ELR (cell line): ENCODE results near the gene SCAF1.

Source experiments
- DNase-seq: peaks from one replicate; pipeline ENCODE4 v3.0.0-alpha.2; 2015; ENCODE audit warnings: low read depth

SCAF1 gene

DNA sequence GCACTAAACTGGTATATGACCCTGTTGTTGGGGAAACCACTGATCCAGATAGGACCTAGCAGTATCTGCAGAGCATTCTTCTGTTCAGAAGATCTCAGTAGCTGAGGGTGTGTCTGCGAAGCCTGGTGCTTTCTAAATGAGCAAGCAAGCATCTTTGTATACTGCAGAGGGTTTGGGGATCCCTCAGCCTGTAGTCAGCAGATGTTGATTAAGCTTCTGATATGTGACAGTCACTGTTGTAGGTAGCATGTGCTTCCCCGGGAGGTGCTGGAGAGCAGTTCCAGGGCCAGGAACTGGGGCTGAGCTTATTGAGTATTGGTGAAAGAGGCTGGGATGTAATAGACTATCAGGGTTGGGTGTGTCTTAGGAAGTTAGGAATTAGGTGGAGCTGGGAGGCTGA lies 1.5 kb downstream of the SCAF1 start:
- DNase-seq, result no peak

DNA sequence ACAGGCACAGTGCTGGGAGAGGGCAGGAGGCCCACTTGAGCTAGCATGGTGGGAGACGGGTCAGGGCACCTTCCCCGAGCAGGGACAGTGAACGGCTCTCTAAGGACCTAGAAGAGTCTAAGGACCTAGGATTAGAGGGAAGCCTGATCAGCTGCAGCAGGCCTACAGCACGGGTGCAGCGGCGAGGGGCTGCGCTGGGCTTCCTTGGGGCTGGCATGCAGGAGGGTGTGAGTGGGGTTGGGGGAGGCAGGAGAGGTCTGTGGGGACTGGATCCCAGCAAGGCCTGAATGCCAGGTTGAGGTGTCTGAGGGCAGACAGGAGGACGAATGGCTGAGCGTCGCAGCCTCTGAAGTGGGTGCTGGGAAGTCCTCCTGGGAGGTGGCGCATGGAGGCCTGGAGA lies 3.6 kb downstream of the SCAF1 start:
- DNase-seq, result no peak

DNA sequence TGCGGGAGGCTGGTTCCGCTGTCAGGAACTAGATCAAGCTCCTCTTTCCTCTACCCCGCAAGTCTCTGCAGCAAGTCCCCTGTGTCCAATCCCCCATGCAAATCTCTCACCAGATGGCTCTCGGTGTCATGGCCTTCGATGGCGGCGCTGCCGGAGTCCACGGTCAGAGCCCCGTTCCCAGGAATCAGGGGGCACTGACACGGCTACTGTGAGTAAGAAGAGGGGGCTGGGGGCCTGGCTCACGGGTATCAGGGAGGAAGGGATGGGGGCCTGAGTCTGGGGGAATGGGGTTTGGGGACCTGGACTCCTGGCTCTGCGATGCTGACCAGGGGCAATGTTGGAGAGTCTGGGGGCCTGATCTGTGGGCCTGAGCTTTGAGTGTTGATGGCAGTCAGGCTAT lies 4.0 kb downstream of the SCAF1 start:
- no peak for DNase-seq

DNA sequence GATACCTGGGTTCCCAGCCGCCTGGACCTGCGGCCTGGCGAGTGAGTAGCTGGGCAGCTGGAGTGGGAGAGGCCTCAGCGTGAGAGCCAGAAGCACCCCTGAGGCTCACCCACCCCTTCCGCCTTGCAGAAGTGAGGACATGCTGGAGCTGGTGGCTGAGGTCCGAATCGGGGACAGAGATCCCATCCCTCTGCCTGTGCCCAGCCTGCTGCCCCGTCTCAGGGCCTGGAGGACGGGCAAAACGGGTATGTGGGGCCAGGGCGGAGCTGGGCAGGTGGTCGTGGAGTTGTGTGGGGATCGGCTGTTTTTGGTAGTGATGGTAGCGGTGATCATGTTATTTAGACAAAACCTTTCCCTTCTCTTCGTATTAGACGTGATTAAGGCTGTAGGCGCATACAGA lies 4.6 kb downstream of the SCAF1 start:
- DNase-seq, result no peak

DNA sequence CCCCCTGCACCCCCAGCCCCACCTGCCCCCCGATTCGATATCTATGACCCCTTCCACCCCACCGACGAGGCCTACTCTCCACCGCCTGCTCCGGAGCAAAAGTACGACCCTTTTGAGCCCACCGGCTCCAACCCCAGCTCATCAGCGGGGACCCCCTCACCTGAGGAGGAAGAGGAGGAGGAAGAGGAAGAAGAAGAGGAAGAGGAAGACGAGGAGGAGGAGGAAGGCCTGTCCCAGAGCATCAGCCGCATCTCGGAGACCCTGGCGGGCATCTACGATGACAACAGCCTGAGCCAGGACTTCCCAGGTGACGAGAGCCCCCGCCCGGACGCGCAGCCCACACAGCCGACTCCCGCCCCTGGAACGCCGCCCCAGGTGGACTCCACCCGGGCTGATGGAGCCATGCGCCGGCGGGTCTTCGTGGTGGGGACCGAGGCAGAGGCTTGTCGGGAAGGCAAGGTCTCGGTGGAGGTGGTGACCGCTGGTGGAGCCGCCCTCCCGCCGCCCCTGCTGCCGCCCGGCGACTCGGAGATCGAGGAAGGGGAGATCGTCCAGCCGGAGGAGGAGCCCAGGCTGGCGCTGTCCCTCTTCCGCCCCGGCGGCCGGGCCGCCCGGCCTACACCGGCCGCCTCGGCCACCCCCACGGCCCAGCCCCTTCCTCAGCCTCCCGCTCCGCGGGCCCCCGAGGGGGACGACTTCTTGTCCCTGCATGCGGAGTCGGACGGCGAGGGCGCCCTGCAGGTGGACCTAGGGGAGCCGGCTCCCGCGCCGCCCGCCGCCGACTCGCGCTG lies 9.2 kb downstream of the SCAF1 start:
- no peak for DNase-seq

DNA sequence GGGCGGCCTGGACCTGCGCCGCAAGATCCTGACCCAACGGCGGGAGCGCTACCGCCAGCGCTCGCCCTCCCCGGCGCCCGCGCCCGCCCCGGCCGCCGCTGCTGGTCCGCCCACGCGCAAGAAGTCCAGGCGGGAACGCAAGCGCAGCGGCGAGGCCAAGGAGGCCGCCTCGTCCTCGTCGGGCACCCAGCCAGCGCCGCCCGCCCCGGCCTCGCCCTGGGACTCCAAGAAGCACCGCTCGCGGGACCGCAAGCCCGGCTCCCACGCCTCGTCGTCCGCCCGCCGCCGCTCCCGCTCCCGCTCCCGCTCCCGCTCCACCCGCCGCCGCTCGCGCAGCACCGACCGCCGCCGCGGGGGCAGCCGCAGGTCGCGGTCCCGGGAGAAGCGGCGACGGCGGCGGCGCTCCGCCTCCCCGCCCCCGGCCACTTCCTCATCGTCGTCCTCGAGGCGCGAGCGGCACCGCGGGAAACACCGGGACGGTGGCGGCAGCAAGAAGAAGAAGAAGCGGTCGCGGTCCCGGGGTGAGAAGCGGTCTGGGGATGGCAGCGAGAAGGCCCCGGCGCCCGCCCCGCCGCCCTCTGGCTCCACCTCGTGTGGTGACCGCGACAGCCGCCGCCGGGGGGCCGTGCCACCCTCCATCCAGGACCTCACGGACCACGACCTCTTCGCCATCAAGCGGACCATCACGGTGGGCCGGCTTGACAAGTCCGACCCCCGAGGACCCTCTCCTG lies 10.0 kb downstream of the SCAF1 start:
- DNase-seq, result no peak

DNA sequence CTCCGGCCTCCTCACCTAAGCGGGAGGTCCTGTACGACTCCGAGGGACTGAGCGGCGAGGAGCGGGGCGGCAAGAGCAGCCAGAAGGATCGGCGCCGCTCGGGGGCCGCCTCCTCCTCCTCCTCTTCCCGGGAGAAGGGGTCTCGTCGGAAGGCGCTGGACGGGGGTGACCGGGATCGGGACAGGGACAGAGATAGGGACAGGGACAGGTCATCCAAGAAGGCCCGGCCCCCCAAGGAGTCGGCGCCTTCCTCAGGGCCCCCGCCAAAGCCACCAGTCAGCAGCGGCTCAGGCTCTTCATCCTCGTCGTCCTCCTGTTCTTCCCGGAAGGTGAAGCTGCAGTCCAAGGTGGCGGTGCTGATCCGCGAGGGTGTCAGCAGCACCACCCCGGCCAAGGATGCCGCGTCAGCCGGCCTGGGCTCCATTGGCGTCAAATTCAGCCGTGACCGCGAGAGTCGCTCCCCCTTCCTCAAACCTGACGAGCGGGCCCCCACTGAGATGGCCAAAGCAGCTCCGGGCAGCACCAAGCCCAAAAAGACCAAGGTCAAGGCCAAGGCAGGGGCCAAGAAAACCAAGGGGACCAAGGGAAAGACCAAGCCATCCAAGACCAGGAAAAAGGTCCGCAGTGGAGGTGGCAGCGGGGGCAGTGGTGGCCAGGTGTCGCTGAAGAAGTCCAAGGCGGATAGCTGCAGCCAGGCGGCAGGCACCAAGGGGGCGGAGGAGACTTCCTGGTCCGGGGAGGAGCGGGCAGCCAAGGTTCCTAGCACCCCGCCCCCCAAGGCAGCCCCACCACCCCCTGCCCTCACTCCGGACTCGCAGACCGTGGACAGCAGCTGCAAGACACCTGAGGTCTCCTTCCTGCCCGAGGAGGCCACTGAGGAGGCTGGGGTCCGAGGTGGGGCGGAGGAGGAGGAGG lies 10.8 kb downstream of the SCAF1 start:
- no peak for DNase-seq

DNA sequence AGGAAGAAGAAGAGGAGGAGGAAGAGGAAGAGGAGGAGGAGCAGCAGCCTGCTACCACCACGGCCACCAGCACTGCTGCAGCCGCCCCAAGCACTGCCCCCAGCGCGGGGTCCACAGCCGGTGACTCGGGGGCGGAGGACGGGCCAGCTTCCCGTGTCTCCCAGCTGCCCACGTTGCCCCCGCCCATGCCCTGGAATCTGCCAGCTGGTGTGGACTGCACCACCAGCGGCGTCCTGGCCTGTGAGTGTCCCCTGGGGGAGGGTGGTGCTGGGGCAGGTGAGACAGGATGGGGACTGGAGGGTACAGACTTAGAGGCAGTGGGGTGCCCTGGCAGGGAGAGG lies 11.4 kb downstream of the SCAF1 start:
- DNase-seq, result no peak

DNA sequence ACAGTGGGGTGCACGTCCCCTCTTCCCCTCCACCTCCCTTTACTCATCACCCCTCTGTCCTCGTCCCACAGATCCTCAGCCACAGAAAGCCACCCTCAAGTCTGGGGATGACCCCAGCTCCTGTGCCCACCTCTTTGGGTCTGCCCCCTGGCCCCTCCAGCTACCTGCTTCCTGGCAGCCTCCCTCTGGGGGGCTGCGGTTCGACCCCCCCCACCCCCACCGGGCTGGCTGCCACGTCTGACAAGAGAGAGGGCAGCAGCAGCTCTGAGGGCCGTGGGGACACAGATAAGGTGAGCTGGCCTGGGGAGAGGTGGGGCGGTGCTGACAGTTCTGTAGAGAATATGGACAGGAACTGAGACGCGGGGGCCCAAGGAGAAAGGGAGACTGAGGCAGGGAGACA lies 12.6 kb downstream of the SCAF1 start:
- DNase-seq, result no peak

DNA sequence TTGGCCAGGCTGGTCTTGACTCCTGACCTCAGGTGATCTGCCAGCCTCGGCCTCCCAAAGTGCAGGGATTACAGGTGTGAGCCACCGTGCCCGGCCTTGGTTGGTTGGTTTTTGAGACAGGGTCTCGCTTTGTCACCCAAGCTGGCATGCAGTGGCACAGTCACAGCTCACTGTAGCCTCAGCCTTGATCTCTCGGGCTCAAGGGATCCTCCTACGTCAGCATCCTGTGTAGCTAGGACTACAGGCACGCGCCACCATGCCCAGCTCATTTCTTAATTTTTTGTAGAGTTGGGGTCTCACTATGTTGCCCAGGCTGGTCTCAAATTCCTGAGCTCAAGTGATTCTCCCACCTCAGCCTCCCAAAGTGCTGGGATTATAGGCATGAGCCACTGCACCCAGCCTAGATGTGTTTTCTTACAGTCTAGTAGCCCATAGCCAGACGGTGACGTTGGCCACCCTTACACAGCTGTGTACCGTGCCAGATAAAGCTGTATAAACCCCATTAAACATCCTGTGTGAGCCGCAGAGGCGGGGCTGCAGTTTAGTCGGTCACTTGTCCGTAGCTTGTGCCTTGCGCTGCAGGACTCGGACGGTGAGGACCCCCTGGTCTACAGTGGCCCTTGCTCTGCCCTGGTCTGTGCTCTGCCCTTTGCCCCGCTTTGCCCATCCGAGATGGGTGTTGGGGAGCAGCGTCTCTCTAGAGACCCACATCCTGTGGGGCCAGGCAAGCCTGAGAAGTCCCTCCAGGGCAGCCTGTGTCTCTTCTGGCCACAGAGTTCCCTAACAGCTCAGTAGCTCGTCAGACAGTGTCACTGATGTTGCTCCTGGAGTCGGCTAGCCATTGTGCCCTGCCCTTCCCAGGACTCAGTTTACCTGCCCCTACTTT lies 13.8 kb downstream of the SCAF1 start:
- DNase-seq, result no peak

DNA sequence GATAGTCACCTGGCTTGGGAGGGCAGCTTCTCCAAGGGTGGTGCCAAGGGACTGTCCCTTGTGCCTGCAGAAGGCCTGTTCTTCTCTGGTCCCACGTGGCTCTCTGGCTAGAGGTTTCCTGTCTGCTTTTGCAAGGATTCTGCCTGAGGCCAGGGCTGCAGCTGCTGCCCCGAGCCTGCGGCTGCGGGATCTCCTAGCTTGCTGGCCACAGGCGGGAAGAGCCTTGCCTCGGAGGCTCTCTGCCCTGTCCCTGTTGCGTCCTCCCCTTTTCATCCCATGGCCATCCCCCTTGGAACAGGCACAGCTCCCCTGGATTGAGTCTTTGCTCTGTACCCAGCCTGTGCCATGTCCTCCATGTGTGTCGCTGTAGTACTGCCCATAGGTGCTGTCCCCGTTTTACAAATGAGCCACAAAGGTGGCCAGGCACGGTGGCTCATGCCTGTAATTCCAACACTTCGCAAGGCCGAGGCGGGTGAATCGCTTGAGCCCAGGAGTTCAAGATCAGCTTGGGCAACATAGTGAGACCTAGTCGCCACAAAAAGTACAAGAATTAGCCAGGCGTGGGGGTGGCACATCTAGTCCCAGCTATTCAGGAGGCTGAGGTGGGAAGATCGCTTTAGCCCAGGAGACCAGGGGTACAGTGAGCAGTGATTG lies 14.6 kb downstream of the SCAF1 start:
- no peak for DNase-seq

DNA sequence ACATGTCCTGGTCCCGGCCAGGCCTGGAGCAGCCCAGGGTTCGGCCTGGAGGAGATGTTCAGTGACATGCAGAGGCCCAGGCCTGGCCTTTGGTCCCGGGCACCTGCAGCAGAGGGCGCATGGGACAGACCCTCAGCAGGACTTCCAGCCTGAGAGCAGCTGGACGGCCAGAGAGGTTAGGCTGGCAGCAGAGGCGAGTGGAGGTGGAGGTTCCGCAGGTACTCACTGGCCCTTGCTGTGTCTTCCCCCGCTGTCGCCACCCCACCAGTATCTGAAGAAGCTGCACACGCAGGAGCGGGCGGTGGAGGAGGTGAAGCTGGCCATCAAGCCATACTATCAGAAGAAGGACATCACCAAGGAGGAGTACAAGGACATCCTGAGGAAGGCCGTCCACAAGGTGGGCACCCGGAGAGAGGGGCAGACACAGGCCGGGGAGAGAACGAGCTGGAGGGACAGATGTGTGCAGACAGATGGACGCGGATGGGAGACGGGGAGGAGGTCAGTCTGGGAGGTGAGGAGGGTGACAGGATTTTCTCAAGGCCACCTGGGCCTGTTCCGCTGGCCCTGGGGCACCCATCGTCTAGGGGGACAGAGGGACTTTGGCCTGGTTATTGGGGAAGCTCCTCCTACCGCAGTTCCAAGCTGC lies 15.6 kb downstream of the SCAF1 start:
- no peak for DNase-seq

DNA sequence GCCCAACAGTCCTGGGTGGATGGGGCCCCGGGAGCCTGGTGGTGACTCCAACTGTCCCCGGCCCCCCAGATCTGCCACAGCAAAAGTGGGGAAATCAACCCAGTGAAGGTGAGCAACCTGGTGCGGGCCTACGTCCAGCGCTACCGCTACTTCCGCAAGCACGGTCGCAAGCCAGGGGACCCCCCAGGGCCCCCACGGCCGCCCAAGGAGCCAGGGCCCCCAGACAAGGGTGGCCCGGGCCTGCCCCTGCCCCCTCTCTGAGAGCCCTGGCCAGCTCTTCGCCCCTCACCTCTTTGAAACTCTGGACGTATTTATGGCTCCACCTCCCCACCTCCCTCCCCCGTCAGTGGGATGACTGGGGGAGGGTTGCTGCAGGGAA lies 16.1 kb downstream of the SCAF1 start:
- DNase-seq, result no peak

DNA sequence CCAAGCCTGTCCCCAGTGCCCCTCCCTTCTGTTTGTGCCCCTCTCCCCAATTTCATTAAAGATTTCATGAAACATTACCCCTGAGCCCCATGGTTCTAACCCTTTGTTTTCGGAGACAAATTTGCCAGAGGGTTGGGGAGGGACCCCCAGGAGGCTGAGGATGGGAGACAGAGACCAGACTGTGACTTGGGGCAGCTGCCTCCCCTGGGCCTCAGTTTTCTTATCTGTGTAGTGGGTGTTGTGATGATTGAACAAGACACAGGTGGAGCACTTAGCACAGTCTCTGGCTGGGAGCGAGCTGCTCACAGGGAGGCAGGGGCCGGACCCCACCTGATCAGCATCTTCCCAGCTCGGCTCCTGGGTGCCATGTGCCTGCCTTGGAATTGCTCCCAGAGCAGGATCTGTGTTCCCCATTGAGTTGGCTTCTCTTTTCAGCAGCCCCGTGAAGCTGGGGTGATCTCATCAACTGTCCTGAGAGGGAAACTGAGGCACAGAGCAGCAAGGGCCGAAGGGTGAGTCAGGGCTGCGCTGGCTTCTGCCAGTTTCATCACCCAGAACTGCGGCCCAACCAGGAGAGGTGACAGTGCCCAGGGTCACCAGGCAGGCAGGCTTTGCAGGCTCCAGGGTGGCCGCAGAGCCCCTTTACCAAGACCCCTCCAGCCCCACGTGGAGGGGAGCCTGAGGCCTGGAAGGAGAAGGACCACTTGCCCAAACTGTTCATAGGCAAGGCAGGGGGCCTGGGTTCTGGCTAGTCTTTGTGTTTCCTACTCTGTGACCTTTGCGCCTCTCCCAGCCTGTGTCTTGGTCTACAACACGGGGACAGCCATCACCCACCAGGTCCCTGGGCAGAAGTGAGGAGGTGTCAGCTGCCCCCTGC lies 16.8 kb downstream of the SCAF1 start:
- no peak for DNase-seq

DNA sequence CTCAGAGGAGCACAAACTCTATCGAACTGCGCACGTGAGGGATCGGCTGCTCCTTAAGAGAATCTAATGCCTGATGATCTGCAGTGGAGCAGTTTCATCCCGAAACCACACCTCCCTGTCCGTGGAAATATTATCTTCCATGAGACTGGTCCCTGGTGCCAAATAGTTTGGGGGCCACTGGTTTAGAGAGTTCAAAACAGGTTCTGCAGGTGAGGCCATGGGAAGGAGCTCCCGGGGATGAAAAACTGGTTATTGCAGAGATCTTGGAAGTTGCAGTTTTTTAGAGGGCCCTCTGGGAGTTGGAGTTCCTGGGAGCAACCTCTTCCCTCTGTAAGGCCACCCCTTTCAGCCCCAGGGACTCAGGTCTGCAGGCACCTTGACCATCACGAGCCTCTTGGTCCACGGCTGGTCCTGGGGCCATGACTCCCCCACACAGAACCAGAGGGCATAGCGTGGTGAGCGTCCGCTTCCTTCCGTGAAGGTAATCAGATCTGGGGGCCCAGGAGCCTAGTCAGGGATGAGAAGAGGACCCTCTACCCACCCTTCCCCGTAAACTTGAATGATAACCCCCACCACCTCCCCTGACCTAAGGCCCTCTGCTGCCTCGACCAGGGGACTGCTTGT lies 18.4 kb downstream of the SCAF1 start:
- no peak for DNase-seq

DNA sequence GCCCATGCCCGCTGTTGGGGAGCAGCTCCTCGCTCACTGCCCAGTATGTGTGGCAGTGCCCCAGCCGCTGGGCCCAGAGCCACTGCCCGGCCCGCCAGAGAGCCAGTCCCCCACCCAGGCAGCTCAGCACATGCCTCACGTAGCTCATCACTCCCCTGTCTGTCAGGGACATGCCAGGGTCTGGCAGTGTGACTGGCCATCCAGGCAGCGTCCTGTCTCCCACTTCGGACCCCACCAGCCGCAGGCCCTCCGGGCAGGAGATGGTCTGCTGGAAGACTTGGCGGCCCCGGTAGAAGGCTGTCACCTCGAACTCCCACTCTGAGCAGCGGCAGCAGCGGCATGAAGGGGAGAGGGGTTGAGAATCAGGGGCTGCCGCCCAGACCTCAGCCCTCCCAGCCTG lies 20.0 kb downstream of the SCAF1 start:
- no peak for DNase-seq

DNA sequence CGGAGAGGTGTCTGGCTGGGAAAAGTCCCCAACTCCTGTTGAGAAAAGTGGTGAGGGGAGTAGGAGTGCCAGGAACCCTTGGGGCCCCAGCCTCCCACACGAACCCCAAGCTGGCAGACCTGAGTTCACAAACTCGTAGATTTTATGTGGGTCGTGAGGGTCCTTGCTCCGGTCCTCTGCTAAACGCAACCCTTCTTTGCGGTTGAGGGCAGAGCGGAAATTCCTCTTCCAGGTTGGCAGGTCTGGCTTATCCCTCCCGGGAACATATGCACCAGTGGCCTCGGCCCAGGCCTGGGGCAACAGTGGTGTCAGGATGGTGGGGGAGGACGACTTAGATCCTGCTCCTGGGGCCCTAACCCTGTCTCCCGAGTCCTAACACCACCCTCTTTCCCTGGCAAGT lies 21.2 kb downstream of the SCAF1 start:
- no peak for DNase-seq

DNA sequence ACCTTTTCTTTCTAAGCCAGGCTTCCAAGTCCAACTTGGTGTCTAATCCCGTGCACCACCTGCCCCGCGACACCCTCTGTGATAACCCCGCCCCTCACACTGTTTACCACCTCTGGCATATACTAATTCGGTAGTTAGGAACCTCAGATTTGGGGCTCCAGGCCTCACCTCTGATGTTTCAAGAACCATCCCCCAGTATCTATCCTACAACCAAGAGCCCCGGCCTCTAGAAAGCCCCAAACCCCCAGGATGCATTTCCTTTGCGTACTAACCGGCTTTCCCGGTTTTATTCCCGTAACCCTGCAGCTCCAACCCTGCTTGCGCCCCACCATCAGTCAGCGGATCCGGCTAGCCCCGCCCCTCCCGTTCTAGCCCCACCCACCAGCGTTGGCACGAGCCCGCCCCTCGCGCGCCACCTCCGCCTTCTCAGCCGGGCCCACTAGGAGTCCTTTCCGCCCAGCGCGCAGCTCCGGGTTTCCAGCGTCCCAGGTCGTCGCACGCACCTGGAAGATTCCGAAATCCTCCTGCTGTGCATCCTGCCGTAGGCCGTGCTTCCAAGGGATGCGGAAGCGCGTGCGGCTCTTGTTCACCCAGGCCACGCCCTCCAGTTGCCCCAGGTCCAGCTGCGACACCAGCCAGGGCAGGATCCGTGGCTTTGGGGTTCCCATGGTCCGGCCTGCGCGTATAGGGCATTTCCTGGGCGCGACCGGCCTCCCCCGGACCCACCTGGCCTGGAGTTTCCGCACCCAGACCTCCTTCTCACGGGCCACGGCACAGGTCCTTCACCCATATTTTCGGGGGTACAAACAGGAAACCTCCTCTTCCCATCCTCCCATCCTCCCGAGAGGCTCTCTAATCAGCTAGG lies 22.4 kb downstream of the SCAF1 start:
- peak; percentile 86 for DNase-seq

DNA sequence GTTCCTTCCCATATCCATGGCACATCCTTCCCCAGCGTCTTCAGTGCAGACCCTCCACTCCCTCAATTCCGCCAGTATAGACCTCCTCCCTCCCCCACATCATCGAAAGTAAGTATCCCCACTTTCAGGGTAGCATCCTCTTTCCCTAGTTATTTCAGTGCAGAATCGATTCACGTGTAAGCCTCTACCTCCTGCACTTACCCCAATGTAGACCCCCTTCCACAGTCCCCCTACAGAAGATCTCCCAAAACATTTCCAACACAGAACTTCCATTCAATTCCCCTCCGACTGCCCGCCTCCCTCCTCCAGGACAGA lies 23.0 kb downstream of the SCAF1 start:
- DNase-seq, result no peak
